Measurements from ENCODE around the gene PHF12. TPM values are rescaled to one million over a fixed set of nuclear protein-coding genes. Genes with fewer than 3 reads are reported as not detected.

PHF12 gene
- total and polyA plus RNA-seq, 2 donors (not counting 1 experiment from before 2014, with no cell fraction given): 10.1 to 14.2 TPM

- H3K9me3 ChIP-seq (ENCODE audit: control insufficient read depth, insufficient read depth, low read depth, low read length): no peaks in the 10 kb centered on the region
- no peaks in the 10 kb centered on the region for H3K36me3 ChIP-seq (ENCODE audit: control insufficient read depth, insufficient read depth, low read length)
- peaks cover 37% of the 10 kb centered on the region for H3K79me2 ChIP-seq (ENCODE audit: control insufficient read depth, insufficient read depth, low read length)
- peak; percentile 99 to 100 for DNase-seq (ENCODE audit: low read depth in 2 of 2)
- peak overlapping the region; percentile 91 for H3K27ac ChIP-seq (ENCODE audit: insufficient read depth, low read length)
- no peaks in the 10 kb centered on the region for H4K20me1 ChIP-seq (ENCODE audit: control insufficient read depth, extremely low read depth, insufficient read depth, low read length)
- TF ChIP-seq CTCF (conservative IDR thresholded peaks at IDR 0.05 in 1 of 2, IDR thresholded peaks at IDR 0.05 in 1 of 2; ENCODE audit: low read depth in 1 of 2, low read length in 2 of 2): no peak
- TF ChIP-seq EZH2 (IDR thresholded peaks at IDR 0.05; ENCODE audit: low read length, missing control alignments): no peak
- peaks cover 4% of the 10 kb centered on the region for H3K4me1 ChIP-seq (ENCODE audit: control insufficient read depth, extremely low read depth, insufficient read depth, low read length)
- no peaks in the 10 kb centered on the region for H3K27me3 ChIP-seq (ENCODE audit: control insufficient read depth, insufficient read depth, low read length)
- H2AFZ ChIP-seq (ENCODE audit: low read length): peak overlapping the region; percentile 86
- peak overlapping the region; percentile 57 for H3K9ac ChIP-seq (ENCODE audit: insufficient read depth, low read length)
- H3K4me2 ChIP-seq (ENCODE audit: extremely low read depth, insufficient read depth, low read length): peak overlapping the region; percentile 96
- H3K4me3 ChIP-seq (replicated peaks in 1 of 4; ENCODE audit: control extremely low read depth in 1 of 4, insufficient read depth in 1 of 4, low read depth in 3 of 4, low read length in 4 of 4): peak overlapping the region; percentile 41 to 97 (median 76)
Observed at GRCh38 chr17:28951991-28952975, 965 bp upstream of the PHF12 start.

- H3K9ac ChIP-seq (ENCODE audit: insufficient read depth, low read length): peak overlapping the region; percentile 64
- no peaks in the 10 kb centered on the region for H3K36me3 ChIP-seq (ENCODE audit: control insufficient read depth, insufficient read depth, low read length)
- H3K4me3 ChIP-seq (replicated peaks in 1 of 4; ENCODE audit: control extremely low read depth in 1 of 4, insufficient read depth in 1 of 4, low read depth in 3 of 4, low read length in 4 of 4): peak overlapping the region; percentile 67 to 84 (median 78)
- H2AFZ ChIP-seq (ENCODE audit: low read length): no peak overlapping the region
- peak overlapping the region; percentile 76 for H3K27ac ChIP-seq (ENCODE audit: insufficient read depth, low read length)
- H3K79me2 ChIP-seq (ENCODE audit: control insufficient read depth, insufficient read depth, low read length): peaks cover 50% of the 10 kb centered on the region
- H3K9me3 ChIP-seq (ENCODE audit: control insufficient read depth, insufficient read depth, low read depth, low read length): no peaks in the 10 kb centered on the region
- H4K20me1 ChIP-seq (ENCODE audit: control insufficient read depth, extremely low read depth, insufficient read depth, low read length): no peaks in the 10 kb centered on the region
- TF ChIP-seq EZH2 (IDR thresholded peaks at IDR 0.05; ENCODE audit: low read length, missing control alignments) (no peak), CTCF (conservative IDR thresholded peaks at IDR 0.05 in 1 of 2, IDR thresholded peaks at IDR 0.05 in 1 of 2; ENCODE audit: low read depth in 1 of 2, low read length in 2 of 2) (no peak)
- peaks cover 11% of the 10 kb centered on the region for H3K4me1 ChIP-seq (ENCODE audit: control insufficient read depth, extremely low read depth, insufficient read depth, low read length)
- H3K4me2 ChIP-seq (ENCODE audit: extremely low read depth, insufficient read depth, low read length): peak overlapping the region; percentile 83
- DNase-seq (ENCODE audit: low read depth in 2 of 2): no peak
- H3K27me3 ChIP-seq (ENCODE audit: control insufficient read depth, insufficient read depth, low read length): no peaks in the 10 kb centered on the region
Observed at GRCh38 chr17:28950752-28951427, 428 bp downstream of the PHF12 start.
